Measurements from ENCODE around the gene ZCCHC18.
"Not testable (repeated sequence)": the region's sequence is repeated elsewhere in the genome, so short reads cannot be mapped to it uniquely, and the experiment has no call there.

- TF ChIP-seq POLR2A, CTCF (IDR thresholded peaks at IDR 0.05): not testable (repeated sequence)
Measured at GRCh38 chrX:104075778-104076445, 36.4 kb upstream of the ZCCHC18 start, which contains the start of gene TMSB15C.

All from suprapubic skin (tissue), 3 donors.